Esophagus squamous epithelium (tissue), 5 donors: ENCODE data around the gene CDKL4. TPM values are rescaled to one million over a fixed set of nuclear protein-coding genes. Genes with fewer than 3 reads are reported as not detected.
"Not testable (repeated sequence)": the region's sequence is repeated elsewhere in the genome, so short reads cannot be mapped to it uniquely, and the experiment has no call there.

Experiments
- DNase-seq: peaks from one replicate; lab custom pipeline; 2025; lab: John Stamatoyannopoulos, UW
- H3K27ac ChIP-seq, 4 donors: fragments of 200-600 bp; sonication (generic); one replicate each; pipeline ENCODE4 v1.5.1; 2016 to 2019; ENCODE audit warnings: mild to moderate bottlenecking in 1 of 4
- H3K27me3 ChIP-seq, 4 donors: fragments of 200-600 bp; sonication (generic); 1 replicate in 3 of 4; 2 replicates in 1 of 4; pipeline versions ENCODE4 v1.5.1 to v1.6.0; 2017 to 2021; ENCODE audit warnings: antibody characterized with exemption in 1 of 4
- H3K36me3 ChIP-seq, 3 donors: fragments of 200-600 bp; sonication (generic); one replicate each; pipeline ENCODE4 v1.5.1; 2016 to 2019
- H3K4me1 ChIP-seq, 3 donors: fragments of 200-600 bp; sonication (generic); one replicate each; pipeline ENCODE4 v1.5.1; 2017 to 2019
- H3K4me3 ChIP-seq, 4 donors: fragments of 200-600 bp; sonication (generic); 1 replicate in 3 of 4; 2 replicates in 1 of 4; pipeline ENCODE4 v1.5.1; 2016 to 2019; ENCODE audit warnings: mild to moderate bottlenecking in 2 of 4, moderate library complexity in 1 of 4
- H3K9me3 ChIP-seq, 3 donors: fragments of 200-600 bp; sonication (generic); one replicate each; pipeline ENCODE4 v1.5.1; 2016 to 2019
- POLR2A ChIP-seq, 4 donors: fragments of 450-650 bp; IDR thresholded peaks; one replicate each; pipeline ENCODE4 v1.6.1; 2017; ENCODE audit warnings: antibody characterized with exemption in 4 of 4, mild to moderate bottlenecking in 4 of 4, moderate library complexity in 3 of 4
- WGBS, 2 donors: methylation state at CpG; one replicate each; pipeline ENCODE4 v1.1.5; 2018; 5-methylcytosine and 5-hydroxymethylcytosine counted together
- intact Hi-C: fragments of 100-400 bp; cut with DNase I; formaldehyde crosslinking; loops from one replicate; pipeline ENCODE4 v1.15.0; 2022
- total RNA-seq, 4 donors: library from RNA; depleted of rRNA; stranded (reverse); fragments of >200 nt; gene quantifications; one replicate each; pipeline ENCODE4 v1.1.0, GENCODE V29; 2016
- TF ChIP-seq, protein P1 (sequence below), 6 experiments: fragments of 450-650 bp in 4 of 6; fragments of 200-600 bp in 2 of 6; sonication (generic) in 2 of 6; IDR thresholded peaks; one replicate each; pipeline ENCODE4 v1.5.1; 2016 to 2019; ENCODE audit warnings: antibody characterized with exemption in 6 of 6, mild to moderate bottlenecking in 4 of 6, moderate library complexity in 4 of 6
- donor health status: DM: yes; HTN: yes; CAD: no.

The CDKL4 gene
- total RNA-seq, 4 donors from 2014 or later: 0.38 TPM; not detected in 3

DNA sequence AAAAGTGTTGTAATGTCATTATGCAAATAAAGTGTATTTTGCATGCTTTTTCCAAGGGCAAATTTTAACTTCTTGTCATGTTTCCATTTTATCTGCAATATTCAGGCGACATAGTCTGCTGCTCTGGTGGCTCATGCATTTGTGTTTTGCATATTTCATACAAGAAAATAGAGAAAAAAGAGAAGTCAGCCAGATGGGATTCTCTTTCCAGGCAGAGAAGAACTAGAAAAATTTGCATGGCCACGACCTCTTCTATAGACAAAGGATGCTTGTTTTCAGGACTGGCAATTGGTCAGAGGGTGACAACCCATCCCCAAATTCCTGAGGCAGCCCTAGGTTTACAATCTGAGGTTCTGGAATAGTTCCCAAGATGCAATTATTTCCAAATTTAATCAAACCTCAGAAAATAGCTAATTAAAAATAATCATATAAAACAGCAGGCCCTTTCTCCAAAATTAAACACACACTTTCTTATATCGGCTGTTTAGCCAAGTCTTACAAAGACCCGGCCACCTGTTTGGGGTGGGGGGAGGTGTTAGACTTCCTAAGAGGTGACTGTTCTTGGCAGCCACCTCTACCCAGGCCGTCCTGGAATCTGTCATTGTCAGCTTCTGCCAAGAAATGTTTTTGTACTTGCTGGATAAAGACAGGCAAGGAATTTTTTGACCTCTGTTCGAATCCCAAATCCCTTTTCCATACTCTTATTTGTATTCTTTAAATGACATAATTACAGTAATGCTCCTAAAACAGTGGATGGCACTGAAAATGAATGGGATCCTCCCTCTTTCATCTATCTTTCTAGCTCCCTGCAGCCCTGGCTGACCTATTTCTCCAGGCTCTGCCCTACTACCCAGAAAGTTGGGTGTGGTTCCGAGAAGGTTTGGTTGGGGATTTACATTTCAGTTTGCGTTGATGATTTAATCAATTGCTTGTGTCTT, 102.2 kb downstream of the CDKL4 start:
- WGBS, 2 donors: 38% methylated on average over 8 of the region's 8 CpGs
- H3K36me3 ChIP-seq: no peaks in the 10 kb centered on the region
- no peak overlapping the region for H3K4me3 ChIP-seq
- DNase-seq: no peak
- no peak overlapping the region for H3K27ac ChIP-seq
- TF ChIP-seq, protein P1, sequence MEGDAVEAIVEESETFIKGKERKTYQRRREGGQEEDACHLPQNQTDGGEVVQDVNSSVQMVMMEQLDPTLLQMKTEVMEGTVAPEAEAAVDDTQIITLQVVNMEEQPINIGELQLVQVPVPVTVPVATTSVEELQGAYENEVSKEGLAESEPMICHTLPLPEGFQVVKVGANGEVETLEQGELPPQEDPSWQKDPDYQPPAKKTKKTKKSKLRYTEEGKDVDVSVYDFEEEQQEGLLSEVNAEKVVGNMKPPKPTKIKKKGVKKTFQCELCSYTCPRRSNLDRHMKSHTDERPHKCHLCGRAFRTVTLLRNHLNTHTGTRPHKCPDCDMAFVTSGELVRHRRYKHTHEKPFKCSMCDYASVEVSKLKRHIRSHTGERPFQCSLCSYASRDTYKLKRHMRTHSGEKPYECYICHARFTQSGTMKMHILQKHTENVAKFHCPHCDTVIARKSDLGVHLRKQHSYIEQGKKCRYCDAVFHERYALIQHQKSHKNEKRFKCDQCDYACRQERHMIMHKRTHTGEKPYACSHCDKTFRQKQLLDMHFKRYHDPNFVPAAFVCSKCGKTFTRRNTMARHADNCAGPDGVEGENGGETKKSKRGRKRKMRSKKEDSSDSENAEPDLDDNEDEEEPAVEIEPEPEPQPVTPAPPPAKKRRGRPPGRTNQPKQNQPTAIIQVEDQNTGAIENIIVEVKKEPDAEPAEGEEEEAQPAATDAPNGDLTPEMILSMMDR (IDR thresholded peaks at IDR 0.05): no peak
- no peak for TF ChIP-seq POLR2A (IDR thresholded peaks at IDR 0.05)
- no peaks in the 10 kb centered on the region for H3K9me3 ChIP-seq
- intact Hi-C loops: no loop called here
- no peaks in the 10 kb centered on the region for H3K27me3 ChIP-seq
- H3K4me1 ChIP-seq: peaks cover 0 to 8% (median 0%) of the 10 kb centered on the region in 3 donors

DNA sequence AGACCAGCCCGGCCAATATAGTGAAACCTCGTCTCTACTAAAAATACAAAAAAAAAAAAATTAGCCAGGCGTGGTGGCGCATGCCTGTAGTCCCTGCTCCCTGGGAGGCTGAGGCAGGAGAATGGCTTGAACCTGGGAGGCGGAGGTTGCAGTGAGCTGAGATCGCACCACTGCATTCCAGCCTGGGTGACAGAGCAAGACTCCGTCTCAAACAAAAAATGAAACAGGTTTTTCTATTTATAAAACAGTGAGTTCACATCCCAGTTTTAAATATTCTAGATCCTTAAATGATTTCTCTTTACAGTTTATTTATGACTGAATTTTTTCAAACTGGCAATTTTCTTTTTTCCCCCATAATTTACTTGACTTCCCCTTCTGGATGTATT, 102.8 kb downstream of the CDKL4 start:
- intact Hi-C loops, H3K9me3 ChIP-seq, H3K27me3 ChIP-seq, H3K36me3 ChIP-seq, H3K4me1 ChIP-seq, DNase-seq, H3K27ac ChIP-seq, H3K4me3 ChIP-seq: not testable (repeated sequence)
- 82 to 86% methylated on average over 7 of the region's 7 CpGs for whole genome bisulfite sequencing, 2 donors

DNA sequence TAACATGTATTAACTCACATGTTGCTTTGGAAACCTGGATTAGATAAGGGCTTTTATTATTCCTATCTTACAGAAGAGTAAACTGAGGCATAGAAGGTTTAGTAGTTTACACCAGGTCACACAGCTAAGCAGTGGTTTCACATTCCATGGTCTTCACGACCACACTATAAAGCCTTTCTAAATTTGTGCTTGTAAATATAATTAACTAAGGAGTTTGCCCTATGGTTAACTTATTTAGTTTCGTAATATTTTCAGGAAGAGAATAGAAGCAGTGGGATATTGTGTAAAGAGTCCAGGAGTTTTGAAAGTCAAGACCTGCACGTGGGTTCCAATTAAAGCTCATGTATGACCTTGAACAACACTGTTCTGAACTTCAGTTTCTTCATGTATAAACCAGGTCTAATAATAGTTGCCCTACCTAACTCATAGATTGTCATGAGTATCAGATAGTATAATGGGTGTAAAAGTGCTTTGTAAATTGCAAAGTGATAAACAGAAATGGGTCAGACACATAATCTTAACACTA, 103.4 kb downstream of the CDKL4 start:
- Histone ChIP-seq H3K9me3 (no peaks in the 10 kb centered on the region), H3K27me3 (no peaks in the 10 kb centered on the region), H3K36me3 (no peaks in the 10 kb centered on the region), H3K4me3 (no peak overlapping the region), H3K27ac (no peak overlapping the region), H3K4me1 (peaks cover 0 to 8% (median 0%) of the 10 kb centered on the region in 3 donors)
- intact Hi-C loops: no loop called here
- no peak for TF ChIP-seq POLR2A (IDR thresholded peaks at IDR 0.05)
- TF ChIP-seq, protein P1 (IDR thresholded peaks at IDR 0.05): no peak
- no peak for DNase-seq
- 65 to 68% methylated on average over 3 of the region's 3 CpGs for whole genome bisulfite sequencing, 2 donors

DNA sequence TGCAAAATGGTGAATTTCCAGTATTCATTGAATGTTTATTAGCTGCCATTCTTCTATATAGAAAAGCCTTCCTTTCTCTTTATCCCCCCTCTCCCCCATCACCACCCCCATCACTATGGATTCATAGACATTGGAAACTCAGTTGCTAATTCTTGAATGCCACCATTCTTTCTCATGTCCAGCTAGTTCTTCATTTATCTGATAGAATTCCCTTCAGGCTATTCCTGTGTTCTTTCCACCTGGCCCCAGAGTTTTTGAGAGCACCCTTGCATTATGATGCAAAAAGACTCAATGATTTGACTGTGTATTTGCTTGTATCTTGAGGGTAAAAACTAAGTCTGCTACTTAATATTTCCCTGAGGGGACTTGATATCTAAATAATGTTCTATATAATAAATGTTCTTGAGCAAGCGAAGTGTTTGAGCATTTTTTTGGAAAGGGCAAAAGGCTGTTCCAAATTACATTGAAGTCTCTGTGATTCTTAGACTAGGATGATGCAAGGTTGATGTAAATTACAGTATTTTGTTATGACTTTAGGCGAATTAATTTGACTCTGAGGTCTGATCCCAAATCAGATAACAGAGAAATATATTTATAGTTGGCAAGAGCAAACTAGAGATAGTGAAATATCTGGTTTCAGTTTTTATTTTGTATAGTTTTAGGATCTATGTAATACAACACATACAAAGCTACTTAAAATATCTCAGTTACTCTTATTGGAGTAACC, 104.1 kb downstream of the CDKL4 start:
- no peaks in the 10 kb centered on the region for H3K9me3 ChIP-seq
- TF ChIP-seq POLR2A (IDR thresholded peaks at IDR 0.05): no peak
- TF ChIP-seq, protein P1 (IDR thresholded peaks at IDR 0.05): no peak
- intact Hi-C loops: no loop called here
- 54 to 63% methylated on average over 2 of the region's 2 CpGs for WGBS, 2 donors
- no peak overlapping the region for H3K27ac ChIP-seq
- no peak overlapping the region for H3K4me3 ChIP-seq
- no peaks in the 10 kb centered on the region for H3K36me3 ChIP-seq
- DNase-seq: no peak
- H3K4me1 ChIP-seq: peaks cover 0 to 8% (median 0%) of the 10 kb centered on the region in 3 donors
- H3K27me3 ChIP-seq: no peaks in the 10 kb centered on the region

DNA sequence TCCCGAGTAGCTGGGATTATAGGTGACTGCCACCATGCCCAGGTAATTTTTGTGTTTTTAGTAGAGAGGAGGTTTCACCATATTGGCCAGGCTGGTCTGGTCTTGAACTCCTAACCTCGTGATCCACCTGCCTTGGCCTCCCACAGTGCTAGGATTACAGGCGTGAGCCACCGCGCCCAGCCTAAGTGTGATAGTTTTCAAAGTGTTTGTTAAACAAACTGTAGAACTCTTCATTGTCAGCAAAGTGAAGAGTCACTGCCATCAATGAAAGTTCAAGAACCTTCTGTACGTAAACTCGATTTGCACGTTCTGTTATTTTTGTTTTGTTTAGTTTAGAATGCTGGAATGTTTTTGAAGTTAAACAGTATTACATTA, 104.9 kb downstream of the CDKL4 start:
- 90 to 91% methylated on average over 7 to 8 of the region's 8 CpGs for WGBS, 2 donors
- Histone ChIP-seq H3K36me3 (no peaks in the 10 kb centered on the region), H3K4me1 (peaks cover 0 to 8% (median 0%) of the 10 kb centered on the region in 3 donors), H3K27ac (no peak overlapping the region), H3K27me3 (no peaks in the 10 kb centered on the region), H3K9me3 (no peaks in the 10 kb centered on the region), H3K4me3 (no peak overlapping the region)
- intact Hi-C loops: no loop called here
- no peak for TF ChIP-seq POLR2A (IDR thresholded peaks at IDR 0.05)
- TF ChIP-seq, protein P1 (IDR thresholded peaks at IDR 0.05): no peak
- DNase-seq: no peak

DNA sequence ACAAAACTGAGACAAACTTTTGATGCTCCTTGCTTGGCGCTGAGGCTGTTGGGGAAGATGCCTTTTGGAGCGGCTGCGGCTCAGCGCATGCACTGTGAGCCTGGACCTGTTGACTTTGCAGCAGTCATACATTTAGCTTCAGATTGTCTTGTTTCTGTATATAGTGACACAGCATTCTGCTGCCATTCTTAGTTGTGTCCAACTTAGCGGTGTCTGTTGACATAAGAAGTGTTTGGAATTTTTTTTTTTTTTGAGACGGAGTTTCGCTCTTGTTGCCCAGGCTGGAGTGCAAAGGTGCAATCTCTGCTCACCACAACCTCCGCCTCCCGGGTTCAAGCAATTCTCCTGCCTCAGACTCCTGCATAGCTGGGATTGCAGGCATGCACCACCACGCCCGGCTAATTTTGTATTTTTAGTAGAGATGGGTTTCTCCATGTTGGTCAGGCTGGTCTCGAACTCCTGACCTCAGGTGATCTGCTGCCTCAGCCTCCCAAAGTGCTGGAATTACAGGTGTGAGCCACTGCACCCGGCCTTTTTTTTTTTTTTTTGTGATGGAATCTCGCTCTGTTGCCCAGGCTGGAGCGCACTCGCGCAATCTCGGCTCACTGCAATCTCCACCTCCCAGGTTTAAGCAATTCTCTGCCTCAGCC, 105.5 kb downstream of the CDKL4 start:
- not testable (repeated sequence) for H3K9me3 ChIP-seq
- WGBS, 2 donors: 84 to 90% methylated on average over 15 to 16 of the region's 18 CpGs

More for the DNA sequence above, 105.5 kb downstream of the CDKL4 start:
- H3K4me3 ChIP-seq, H3K27ac ChIP-seq, intact Hi-C loops, H3K36me3 ChIP-seq, H3K27me3 ChIP-seq, H3K4me1 ChIP-seq, DNase-seq: not testable (repeated sequence)
